Measurements from ENCODE around the gene NNAT. TPM values are rescaled to one million over a fixed set of nuclear protein-coding genes. Genes with fewer than 3 reads are reported as not detected.

The NNAT gene
- polyA plus RNA-seq, 4 donors: 79.3 to 124 (median 98.9) TPM

DNA sequence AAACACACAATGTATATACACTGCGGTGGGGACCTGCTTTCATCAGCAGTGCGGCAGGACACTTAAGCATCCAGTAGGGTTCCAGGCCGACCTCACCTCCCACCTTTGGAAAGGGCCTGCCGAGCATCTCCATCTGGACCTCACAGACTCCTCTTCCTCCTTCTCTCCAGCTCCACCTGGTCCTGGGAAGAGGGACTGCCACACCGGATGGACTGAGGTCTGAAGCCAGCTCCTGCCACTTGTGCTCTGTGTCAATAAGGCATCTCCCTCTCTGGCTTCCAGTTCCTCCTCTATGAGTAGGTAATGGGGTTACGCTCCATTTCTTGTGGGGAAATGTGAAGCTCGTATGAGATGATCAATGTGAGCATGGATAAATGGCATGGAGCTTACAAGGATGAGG lies 19.1 kb upstream of the NNAT start:
- no peak for DNase-seq (ENCODE audit: low read depth in 4 of 4, low spot score in 3 of 4)

DNA sequence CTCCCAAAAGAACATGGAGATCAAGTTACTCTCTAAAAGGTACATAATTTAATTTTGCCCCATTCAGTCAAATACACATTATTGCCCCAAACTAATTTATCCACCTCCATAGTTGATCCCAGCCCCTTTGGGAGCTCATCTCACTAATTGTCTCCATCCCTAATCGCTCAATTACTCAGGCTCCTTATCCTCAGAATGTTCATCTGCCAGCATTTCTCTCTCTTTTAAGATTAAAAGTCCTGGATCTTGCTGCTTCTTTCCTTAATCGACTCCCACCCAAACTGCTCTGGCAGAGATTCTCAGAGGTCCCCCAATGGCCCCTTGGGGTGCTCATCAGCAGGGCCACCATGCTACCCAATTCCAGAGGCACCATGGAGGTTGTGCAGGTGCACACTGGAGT lies 18.4 kb upstream of the NNAT start:
- DNase-seq (ENCODE audit: low read depth in 4 of 4, low spot score in 3 of 4): no peak

DNA sequence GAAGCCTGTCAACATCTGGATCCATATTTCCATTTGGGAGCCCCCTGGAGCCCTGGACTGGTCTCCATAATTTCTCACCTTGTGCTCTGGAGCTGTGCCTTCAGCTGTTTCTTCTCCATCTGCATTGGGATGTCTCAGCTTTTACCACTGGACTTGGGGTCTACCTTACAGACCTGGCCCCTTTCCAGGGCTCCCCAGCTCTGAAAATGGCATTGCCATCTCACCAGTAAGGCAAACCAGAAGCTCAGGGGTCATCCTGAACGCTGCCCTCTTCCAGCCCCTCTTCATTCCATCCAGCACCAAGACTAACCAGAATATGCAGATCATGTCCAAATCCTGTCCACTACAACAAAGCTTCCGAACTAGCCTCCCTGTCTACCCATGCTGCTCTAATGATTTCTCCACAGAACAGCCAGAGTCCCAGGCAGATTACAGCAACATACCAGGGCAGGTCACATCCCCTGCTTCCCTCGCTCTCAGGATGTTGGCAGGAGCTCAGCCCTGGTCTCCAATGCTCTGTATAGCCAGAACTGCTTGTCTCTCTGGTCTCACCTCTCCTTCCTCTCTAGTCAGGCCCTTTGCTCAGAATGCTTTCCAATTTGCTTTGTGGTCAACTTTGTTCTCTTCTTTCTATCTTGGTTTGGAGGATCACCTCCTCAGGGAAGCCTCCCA lies 17.7 kb upstream of the NNAT start:
- DNase-seq (ENCODE audit: low read depth in 4 of 4, low spot score in 3 of 4): no peak

DNA sequence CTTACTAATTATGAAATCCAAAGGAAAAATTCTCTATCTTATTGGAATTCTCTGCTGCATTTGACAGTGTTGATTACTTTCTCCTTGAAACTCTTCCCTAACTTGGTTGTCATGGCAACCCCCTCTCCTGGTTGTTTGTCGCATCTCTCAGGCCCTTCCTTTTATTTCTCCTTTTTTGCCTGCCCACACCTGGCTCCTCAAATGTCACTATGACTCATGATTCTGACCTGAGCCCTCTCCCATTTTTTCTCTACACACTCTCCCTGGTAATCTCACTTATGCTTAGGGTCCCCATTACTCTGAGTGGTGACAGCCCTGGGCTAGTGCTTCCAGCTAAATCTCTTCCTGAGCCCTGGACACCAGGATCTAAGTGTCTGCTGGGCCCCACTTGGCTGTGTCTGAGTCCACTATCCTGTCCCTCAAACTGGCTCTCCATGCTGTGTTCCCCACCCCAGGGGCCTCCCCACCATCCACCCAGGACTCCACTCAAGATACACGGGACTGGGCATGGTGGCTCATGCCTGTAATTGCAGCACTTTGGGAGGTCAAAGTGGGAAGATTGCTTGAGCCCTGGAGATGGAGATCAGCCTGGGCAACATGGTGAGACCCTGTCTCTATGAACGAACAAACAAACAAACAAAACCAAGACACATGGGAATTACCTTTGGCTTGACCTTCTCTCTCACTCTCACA lies 16.5 kb upstream of the NNAT start:
- DNase-seq (ENCODE audit: low read depth in 4 of 4, low spot score in 3 of 4): no peak

DNA sequence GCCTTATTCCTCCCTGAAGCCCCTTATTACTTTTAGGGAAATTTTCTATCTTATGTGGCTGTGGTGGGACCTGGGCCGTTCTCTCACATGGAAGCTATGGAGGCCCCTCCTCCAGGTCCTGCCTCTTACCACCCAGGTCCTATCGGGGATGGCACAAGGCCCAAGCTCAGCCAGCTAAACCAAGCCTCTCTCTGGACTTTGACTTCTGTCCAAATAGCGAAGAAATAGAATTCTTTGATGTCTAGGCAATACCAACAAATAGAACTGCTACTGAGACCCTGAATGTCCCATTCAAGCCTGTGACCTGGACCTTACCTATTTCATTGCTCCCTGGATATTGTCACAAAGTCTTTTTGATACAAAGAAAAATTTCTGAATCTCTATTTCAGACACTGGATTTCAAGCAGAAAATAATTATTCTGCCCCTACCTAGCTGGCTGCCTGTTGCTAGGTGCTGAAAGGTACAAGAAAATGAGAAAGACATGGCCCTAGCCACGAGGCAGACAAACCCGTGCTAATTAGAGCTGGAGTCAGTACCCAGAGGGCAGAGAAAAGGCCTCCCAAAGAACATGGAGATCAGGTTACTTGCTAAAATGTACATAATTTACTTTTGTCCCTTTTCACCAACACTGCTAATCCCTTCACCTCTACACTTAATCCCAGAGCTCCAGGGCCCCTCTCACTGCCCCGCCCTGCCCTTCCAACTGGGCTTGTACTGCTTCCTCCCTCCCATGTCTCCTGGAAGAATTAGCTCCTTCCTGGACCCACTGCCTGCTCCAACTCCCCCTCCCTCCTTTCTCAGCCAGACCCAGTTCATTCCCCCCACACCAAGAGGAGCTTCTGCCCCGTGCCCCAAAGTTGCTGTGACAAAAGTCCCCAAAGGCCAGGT lies 15.5 kb upstream of the NNAT start:
- DNase-seq (ENCODE audit: low read depth in 4 of 4, low spot score in 3 of 4): no peak

DNA sequence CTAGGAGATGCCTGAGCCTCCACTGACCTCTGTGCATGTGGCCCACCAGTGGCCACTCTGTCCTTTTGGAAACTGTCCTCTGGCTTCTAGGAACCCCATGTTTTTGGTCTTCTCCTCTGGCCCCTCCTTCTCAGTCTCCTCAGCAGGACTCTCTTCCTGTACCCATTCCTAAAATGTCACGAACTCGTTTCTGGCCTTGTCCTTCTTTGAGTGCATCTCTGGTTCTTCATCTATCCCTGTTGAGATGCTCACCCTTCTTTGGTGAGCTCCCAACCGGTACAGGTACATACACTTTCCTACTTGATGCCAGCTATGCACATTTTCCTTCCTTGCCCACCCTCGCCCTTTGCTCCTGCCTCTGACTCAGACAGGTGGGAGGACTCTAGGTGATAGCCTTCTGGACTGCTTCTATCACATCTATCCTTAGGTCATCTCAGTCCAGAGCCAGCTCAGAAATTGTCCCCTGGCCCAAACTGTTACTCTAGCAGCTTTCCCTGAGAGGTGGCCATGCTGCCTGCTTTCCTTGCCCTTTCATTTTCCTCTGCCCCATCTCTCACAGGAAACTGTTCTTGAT lies 14.8 kb upstream of the NNAT start:
- no peak for DNase-seq (ENCODE audit: low read depth in 4 of 4, low spot score in 3 of 4)

DNA sequence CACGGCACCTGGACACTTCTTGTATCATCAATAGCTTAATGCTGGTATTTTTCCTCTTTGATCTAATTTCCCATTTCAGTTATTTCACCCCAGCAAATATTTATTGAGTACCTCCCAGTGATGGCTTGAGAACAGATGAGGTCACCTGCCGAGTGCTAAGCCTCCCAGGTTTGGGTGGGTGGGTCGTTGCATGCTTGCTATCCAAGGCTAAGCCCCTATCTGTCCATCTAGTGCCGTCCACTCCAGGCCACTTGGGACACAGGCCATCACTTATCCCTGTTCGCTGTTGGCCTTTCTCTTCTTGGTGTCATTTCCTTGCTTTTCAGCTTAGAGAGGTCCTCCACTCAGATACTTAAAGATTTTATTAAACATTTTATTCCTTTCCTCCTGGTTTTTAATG lies 10.8 kb upstream of the NNAT start:
- DNase-seq (ENCODE audit: low read depth in 4 of 4, low spot score in 3 of 4): no peak

DNA sequence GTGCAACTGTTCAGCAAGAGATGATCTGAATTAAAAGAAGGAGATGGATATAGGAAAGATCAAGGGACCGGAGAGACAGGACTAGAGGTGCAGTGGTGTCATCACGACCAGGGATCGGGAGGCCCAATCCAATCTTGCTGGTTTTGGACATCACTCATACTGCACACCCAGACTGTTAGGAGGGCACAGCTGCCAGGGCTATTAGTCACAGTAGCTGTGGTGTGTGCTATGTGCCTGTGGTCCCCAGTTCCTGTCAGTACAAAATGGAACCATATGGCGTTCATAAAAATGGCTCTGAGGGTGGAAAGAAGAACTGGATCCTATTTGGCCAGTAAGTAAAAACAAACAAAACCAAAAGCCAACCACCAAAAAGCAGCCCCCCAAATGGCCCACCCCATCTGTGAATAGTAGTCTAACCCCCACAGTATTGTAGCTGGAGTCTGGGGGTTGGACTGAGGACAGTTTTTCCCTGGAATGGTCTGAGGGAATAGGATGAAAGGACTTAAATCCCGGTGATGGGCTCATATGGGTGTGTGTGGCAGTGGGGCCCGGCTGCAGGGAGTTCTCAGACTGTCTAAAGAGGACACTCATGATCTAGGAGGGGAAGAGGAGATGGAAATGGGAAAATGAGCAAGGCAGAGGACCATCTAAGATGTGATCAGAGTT lies 9.3 kb upstream of the NNAT start:
- no peak for DNase-seq (ENCODE audit: low read depth in 4 of 4, low spot score in 3 of 4)

DNA sequence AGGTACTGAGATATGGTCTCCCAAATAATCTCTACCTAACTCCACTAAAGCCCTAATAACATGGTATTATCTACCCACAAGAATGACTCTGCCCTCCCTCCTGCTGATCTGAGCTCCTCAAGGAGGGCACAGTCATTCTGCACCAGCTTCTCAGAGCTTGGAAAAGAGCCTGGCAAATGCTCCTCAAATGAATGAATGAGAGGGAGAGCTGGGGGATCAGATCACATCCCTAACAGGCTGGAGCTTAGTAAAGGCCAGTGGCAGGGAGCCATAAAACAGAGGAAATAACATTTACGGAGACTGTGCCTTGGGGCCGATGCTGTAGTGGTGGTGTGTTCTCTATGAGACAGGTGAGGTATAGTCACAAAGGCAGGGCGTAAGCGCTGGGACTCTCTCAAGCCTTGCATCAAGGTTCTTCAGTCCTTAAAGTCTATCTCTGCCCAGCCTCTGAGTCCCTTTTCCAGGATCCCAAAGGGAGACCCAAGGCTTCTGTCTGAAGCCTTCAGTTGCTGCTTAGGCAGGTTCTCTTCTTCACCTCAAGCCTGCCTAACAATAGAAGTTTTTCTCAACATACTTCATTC lies 7.2 kb upstream of the NNAT start:
- DNase-seq (ENCODE audit: low read depth in 4 of 4, low spot score in 3 of 4): no peak

DNA sequence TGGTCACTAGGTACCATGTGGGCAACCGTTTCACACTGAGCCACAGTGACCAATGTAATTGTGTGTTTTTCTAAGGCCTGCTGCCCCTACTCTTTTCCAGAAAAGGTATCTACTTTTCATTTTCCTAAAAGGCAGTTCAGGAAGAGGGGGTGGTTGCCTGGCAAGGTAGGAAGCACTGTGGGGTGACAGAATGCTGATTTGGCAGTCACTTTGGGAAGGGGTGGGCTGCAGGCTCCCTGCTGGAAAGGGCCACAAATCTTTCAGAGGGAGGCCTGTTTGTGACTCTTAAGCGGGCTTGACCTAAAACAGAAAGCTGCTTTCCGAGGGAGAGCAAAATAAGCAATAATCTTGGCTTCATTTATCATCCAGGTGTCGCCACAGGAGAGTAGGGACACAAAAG lies 5.2 kb upstream of the NNAT start:
- no peak for DNase-seq (ENCODE audit: low read depth in 4 of 4, low spot score in 3 of 4)

DNA sequence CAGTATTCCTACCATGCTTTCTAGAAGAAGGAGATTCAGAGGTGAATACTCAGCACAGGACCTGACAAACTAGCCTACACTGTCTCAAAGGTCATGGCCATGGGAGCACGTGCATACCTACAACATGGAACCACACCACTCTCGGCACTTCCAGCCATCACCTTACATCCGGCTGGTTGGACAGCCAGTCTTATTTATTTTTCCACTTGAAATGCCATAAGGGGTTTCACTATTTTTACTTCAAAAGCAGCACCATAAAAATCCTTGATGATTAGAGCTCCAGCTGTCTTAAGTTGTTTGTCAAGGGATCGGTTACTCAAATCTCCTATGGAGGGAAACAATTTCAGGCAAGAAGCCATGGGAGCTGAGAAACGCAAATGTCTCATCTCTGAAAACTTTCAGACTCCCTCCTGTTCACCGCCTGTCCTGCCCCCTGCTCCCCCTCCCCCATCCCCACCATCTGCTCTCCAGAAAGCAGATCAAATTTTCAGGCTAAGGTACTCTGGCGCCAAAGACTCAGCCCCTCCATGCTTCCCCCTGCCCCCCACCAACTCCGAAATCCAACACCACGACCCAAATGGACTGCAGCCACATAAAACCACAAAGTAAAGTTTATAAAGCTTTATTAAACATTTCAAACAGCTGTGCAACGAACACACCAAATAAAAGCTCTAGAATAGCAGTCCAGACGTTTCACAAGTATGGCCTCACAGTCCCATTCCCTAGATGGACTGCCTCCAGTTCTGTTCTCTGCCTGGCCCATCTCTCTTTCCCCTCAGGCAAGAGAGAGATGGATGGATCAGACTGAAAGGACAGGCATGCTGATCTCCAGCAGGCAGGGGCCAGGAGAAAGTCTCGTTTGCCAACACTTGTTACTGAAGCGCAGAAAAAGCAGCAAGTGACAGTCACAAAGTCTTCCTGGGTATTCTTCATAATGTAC lies 4.0 kb upstream of the NNAT start:
- no peak for DNase-seq (ENCODE audit: low read depth in 4 of 4, low spot score in 3 of 4)

DNA sequence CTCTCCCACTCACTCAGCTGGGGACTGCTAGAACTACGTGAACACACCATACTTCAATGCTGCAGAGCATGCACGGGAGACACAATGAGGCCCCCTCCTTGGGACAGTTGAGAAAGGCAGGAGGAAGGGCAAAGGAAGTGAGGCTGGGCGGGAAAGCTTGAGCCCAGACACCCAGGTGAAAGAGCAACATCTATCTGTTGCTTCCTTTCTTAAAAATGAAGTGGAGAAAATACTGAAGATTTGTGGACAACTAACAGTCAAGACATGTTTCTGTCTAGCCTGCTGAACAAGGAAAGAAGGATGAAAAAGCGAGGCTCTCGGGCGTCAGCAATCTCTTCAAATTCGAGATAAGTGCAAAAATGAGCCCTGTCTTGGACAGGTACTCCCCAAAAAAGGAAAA lies 3.0 kb upstream of the NNAT start:
- no peak for DNase-seq (ENCODE audit: low read depth in 4 of 4, low spot score in 3 of 4)

DNA sequence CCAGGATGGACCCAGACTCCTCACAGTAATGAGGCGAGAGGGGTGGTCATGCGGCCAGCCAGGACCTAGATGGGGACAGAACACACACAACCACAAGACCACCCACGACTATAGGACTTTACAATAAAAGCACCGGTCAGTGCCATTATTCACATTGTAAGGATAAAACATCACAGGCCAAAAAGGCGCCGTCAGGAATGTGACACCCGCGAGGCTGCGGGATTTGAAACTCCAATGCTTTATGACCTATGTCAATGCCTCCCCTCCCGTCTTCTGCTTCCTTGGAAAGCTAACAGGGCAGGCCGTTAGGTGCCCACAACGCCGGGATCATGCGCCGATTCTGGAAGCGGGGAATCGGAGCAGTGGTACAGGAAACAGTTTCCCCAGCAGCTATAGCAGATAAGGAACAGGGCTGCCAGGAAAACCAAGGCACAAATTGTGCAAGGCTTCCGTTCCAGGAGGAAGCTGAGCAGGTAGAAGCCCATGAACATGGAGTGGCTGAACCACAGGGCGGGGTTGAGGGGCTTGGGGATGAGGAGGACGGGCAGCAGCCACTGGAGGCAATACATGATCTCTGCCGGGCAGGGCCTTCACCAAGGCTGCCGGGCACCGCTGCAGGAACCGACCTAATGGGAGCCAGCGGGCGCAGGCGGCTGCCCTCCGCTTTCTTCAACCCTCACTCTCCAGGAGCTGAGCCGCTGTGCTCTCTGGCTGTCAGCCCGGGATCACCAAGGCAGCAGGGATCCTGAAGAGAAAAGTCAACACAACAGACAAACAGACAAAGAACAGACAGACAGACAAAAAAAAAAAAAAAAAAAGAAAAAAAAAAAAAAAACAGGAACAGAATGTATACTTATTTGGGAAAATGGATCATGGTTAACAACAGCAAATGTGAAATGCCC lies 2.2 kb upstream of the NNAT start:
- DNase-seq (ENCODE audit: low read depth in 4 of 4, low spot score in 3 of 4): no peak

DNA sequence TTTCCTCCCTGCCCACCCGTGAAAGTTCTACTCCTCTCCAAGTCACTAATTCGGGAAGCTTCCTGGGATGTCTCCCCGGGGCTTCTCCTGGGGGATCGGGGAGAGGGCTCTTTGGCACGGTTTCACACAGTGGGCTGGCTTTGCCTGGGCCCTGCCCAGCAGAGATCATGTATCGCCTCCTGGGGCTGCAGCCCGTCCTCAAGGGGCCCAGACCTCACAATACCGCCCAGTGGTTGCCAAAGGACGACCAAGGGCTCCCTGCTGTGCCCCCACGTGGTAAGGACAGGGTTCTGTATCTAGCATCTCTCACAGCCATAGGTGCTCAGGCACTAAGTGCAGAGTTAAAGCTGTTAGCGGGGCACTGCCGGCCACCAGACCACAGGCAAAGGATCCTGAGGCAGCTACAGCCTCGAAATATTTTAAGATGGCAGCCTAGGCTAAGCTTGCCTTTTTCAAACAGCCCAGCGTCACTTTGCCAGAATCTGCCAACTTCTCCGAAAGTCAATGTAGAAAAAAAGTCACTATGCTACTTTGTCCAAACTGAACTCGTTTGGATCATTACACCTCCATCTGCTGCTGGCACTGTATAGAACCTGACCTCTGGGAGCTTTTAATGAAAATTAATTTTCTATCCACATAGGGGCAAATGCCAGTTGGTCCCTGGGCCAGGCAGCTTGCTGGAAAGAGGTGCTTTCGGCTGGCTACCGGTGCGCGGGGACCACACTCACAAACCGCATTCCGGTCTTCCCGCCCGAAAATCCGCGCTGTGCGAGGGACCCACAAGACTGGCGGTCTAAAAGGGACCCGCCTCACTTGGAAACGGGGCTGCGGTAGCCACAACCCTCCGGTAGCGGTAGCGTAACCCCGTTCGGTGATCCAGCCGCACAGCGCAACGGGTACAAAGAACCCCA lies 1.3 kb upstream of the NNAT start:
- no peak for DNase-seq (ENCODE audit: low read depth in 4 of 4, low spot score in 3 of 4)

DNA sequence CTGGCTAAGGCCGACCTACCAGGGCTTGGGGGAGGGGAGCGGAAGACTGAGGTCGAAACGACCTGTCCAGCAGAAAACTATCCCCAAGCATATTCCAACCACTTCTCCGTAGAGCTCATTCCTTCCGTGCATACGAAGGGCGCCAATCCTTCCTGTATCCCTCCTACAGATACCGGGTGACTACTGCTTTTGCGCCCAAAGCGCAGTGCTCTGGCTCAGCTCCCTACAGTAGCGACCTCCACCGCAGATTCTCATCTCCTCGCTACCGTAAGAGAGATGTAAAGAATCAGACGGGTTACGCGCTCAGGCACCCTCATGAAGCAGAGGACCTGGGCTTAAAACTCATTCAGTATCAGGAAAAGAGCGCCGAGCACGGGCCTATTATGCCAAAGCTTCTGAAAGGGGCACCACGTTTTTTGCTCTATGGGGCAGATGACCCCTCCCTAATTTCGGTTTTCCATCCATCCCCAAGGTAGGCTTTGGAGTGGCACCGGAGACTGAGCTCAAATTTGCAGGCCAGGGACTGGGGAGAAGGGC lies 563 bp upstream of the NNAT start:
- DNase-seq (ENCODE audit: low read depth in 4 of 4, low spot score in 3 of 4): no peak

DNA sequence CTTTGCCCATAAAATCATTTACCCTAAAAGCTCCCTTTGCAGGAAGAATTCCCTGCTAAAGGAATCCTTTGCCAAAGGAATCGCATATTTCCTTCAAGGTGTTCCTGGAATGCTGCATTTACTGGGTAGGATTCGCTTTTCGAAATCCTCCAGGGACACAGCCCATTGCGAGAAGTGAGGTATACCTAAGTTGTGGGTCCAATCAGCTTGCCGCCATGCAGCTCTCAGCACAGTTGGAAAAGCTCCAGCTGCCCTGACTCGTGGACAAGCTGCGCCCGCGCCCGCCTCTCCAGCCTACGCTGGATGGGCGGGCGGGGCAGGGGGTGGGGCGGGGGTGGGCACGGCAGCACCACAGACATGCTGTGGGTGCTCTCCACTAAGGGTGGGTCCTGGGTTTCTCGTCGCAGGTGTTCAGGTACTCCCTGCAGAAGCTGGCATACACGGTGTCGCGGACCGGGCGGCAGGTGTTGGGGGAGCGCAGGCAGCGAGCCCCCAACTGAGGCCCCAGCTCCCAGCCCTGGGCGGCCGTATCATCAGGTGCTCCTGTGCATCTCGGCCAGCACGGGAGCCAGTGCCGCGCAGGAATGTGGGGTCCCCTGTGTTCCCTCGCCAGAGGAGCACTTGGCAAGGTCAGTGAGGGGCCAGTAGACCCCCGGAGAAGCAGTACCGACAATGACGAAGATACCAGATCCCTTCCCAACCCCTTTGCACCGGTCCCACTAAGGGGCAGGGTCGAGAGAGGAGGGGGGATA lies 1.4 kb downstream of the NNAT start:
- DNase-seq (ENCODE audit: low read depth in 4 of 4, low spot score in 3 of 4): no peak
